SK-N-SH (cell line): Measurements from ENCODE around the gene ITPA. TPM values are rescaled to one million over a fixed set of nuclear protein-coding genes. Genes with fewer than 3 reads are reported as not detected.

Experiments used
- CTCF ChIA-PET: fragments of 300-600, 350-600 bp; formaldehyde crosslinking; extraction: SDS; loops from one replicate; lab custom pipeline; 2021; lab: Yijun Ruan, JAX
- POLR2A ChIA-PET: fragments of 350-600 bp; sonication (Branson Sonifier 250); formaldehyde crosslinking; extraction: SDS; loops from one replicate; lab custom pipeline; 2020; ENCODE audit warnings: antibody characterized with exemption, inconsistent platforms; lab: Yijun Ruan, JAX
- DNase-seq: peaks from one replicate; pipeline ENCODE4 v3.0.0; 2012
- H2AFZ ChIP-seq: fragments of 200-600 bp; sonication (generic); 2 replicates; pipeline ENCODE4 v1.8.1; 2016; ENCODE audit warnings: antibody characterized with exemption, mild to moderate bottlenecking, low read depth
- H3F3A ChIP-seq: fragments of 200-600 bp; sonication (generic); replicated peaks from 2 replicates; pipeline ENCODE3; 2016; ENCODE audit warnings: antibody characterized with exemption, mild to moderate bottlenecking; ENCODE audit not compliant: insufficient read depth
- H3K27ac ChIP-seq, 2 experiments: fragments of 200-500 bp in 1 of 2; fragments of 200-600 bp in 1 of 2; sonication (Bioruptor generic) in 1 of 2; sonication (generic), shearing (Covaris generic) in 1 of 2; 2 replicates each; pipeline versions ENCODE4 v1.5.1 to v1.6.1; 2014 to 2016; ENCODE audit warnings: low read depth in 2 of 2, inconsistent platforms in 1 of 2, low read length in 1 of 2, mild to moderate bottlenecking in 1 of 2, mixed read lengths in 1 of 2
- H3K27me3 ChIP-seq: fragments of 200-600 bp; sonication (generic), shearing (Covaris generic); 2 replicates; pipeline ENCODE4 v1.6.1; 2016; ENCODE audit warnings: mixed run types; ENCODE audit not compliant: insufficient read depth
- H3K36me3 ChIP-seq, 2 experiments: fragments of 200-500 bp in 1 of 2; fragments of 200-600 bp in 1 of 2; sonication (Bioruptor generic) in 1 of 2; sonication (generic) in 1 of 2; replicated peaks in 1 of 2; 2 replicates each; pipeline versions ENCODE3 to v1.5.1; 2014 to 2016; ENCODE audit warnings: low read length in 1 of 2, mild to moderate bottlenecking in 1 of 2; ENCODE audit not compliant: insufficient read depth in 2 of 2, control insufficient read depth in 1 of 2
- H3K4me1 ChIP-seq, 2 experiments: fragments of 200-500 bp in 1 of 2; fragments of 200-600 bp in 1 of 2; sonication (Bioruptor generic) in 1 of 2; sonication (generic), shearing (Covaris generic) in 1 of 2; 2 replicates each; pipeline versions ENCODE4 v1.5.1 to v1.6.1; 2014 to 2016; ENCODE audit warnings: low read depth in 1 of 2, low read length in 1 of 2, mixed run types in 1 of 2; ENCODE audit not compliant: insufficient read depth in 2 of 2, control insufficient read depth in 1 of 2
- H3K4me2 ChIP-seq: fragments of 200-600 bp; sonication (generic), shearing (Covaris generic); 2 replicates; pipeline ENCODE4 v1.6.1; 2017; ENCODE audit warnings: mixed run types
- H3K4me3 ChIP-seq, 2 experiments: fragments of 200-500 bp in 1 of 2; fragments of 200-600 bp in 1 of 2; sonication (Bioruptor generic) in 1 of 2; sonication (generic), shearing (Covaris generic) in 1 of 2; 2 replicates each; pipeline versions ENCODE4 v1.5.1 to v1.8.1; 2014 to 2016; ENCODE audit warnings: low read depth in 2 of 2, inconsistent platforms in 1 of 2, low read length in 1 of 2, mild to moderate bottlenecking in 1 of 2, mixed read lengths in 1 of 2, moderate library complexity in 1 of 2
- H3K79me2 ChIP-seq: fragments of 200-600 bp; sonication (generic); 2 replicates; pipeline ENCODE4 v1.8.1; 2017; ENCODE audit warnings: mild to moderate bottlenecking; ENCODE audit not compliant: insufficient read depth
- H3K9ac ChIP-seq: fragments of 200-600 bp; sonication (generic); 2 replicates; pipeline ENCODE4 v1.6.1; 2017; ENCODE audit warnings: mixed run types
- H3K9me2 ChIP-seq: fragments of 200-600 bp; sonication (generic); 2 replicates; pipeline ENCODE4 v1.6.1; 2017; ENCODE audit warnings: mixed run types
- H3K9me3 ChIP-seq: fragments of 200-600 bp; sonication (generic); 2 replicates; pipeline ENCODE4 v1.6.1; 2017; ENCODE audit warnings: mixed run types, mild to moderate bottlenecking, moderate library complexity
- H4K20me1 ChIP-seq: fragments of 200-600 bp; sonication (generic); 2 replicates; pipeline ENCODE4 v1.6.1; 2017; ENCODE audit warnings: mild to moderate bottlenecking, mixed run types; ENCODE audit not compliant: insufficient read depth
- ELF1 ChIP-seq: IDR thresholded peaks from 2 replicates; pipeline ENCODE4 v1.4.0; 2012
- EP300 ChIP-seq, 2 experiments: IDR thresholded peaks; 2 replicates each; pipeline versions ENCODE4 v1.4.0 to v1.6.1; 2012; ENCODE audit warnings: borderline replicate concordance in 1 of 2, low read depth in 1 of 2, low read length in 1 of 2
- FOSL2 ChIP-seq: IDR thresholded peaks from 2 replicates; pipeline ENCODE4 v1.4.0; 2012; ENCODE audit warnings: low read depth, mild to moderate bottlenecking, moderate library complexity, borderline replicate concordance
- FOXM1 ChIP-seq: IDR thresholded peaks from 2 replicates; pipeline ENCODE4 v1.4.0; 2012; ENCODE audit warnings: low read depth, mild to moderate bottlenecking
- GATA2 ChIP-seq: sonication (generic); formaldehyde crosslinking; IDR thresholded peaks from 2 replicates; pipeline ENCODE4 v1.5.0; 2020; ENCODE audit warnings: mild to moderate bottlenecking, missing genetic modification reagents
- MEF2A ChIP-seq: IDR thresholded peaks from 2 replicates; pipeline ENCODE4 v1.4.0; 2012; ENCODE audit warnings: low read depth, borderline replicate concordance
- NFIC ChIP-seq: IDR thresholded peaks from 2 replicates; pipeline ENCODE4 v1.4.0; 2012; ENCODE audit warnings: borderline replicate concordance
- NRF1 ChIP-seq: IDR thresholded peaks from 2 replicates; pipeline ENCODE4 v1.6.1; 2012; ENCODE audit warnings: low read depth, mild to moderate bottlenecking, low read length
- POLR2AphosphoS5 ChIP-seq: IDR thresholded peaks from 2 replicates; pipeline ENCODE4 v1.6.1; 2012; ENCODE audit warnings: low read depth, low read length
- RXRA ChIP-seq: IDR thresholded peaks from 2 replicates; pipeline ENCODE4 v1.4.0; 2012; ENCODE audit warnings: low read depth, mild to moderate bottlenecking, borderline replicate concordance
- SIN3A ChIP-seq: IDR thresholded peaks from 2 replicates; pipeline ENCODE4 v1.6.1; 2012; ENCODE audit warnings: low read depth, mild to moderate bottlenecking, low read length, moderate library complexity, borderline replicate concordance
- TAF1 ChIP-seq: IDR thresholded peaks from 2 replicates; pipeline ENCODE4 v1.6.1; 2012; ENCODE audit warnings: low read depth, mild to moderate bottlenecking, low read length, moderate library complexity, borderline replicate concordance
- YY1 ChIP-seq: IDR thresholded peaks from 2 replicates; pipeline ENCODE4 v1.4.0; 2012; ENCODE audit warnings: low read depth, mild to moderate bottlenecking
- WGBS: methylation state at CpG from one replicate; pipeline ENCODE4 v1.1.6; 2017; ENCODE audit warnings: low lambda C conversion rate; 5-methylcytosine and 5-hydroxymethylcytosine counted together
- polyA plus RNA-seq, 3 experiments: library from polyadenylated mRNA; depleted of rRNA; stranded (reverse); fragments of >200 nt; gene quantifications; 2 replicates each; pipeline ENCODE4 v1.2.3, GENCODE V29; 2012
- TF ChIP-seq, protein P1 (sequence below): IDR thresholded peaks from 2 replicates; pipeline ENCODE4 v1.4.0; 2012; ENCODE audit warnings: low read depth, borderline replicate concordance
- TF ChIP-seq, protein P2 (sequence below): IDR thresholded peaks from 2 replicates; pipeline ENCODE4; 2012
- TF ChIP-seq, protein P3 (sequence below): fragments of 150-350 bp; IDR thresholded peaks from 2 replicates; pipeline ENCODE4 v1.6.1; 2017; ENCODE audit warnings: antibody characterized with exemption, low read length, low read depth, borderline replicate concordance
- TF ChIP-seq, protein P4 (sequence below): fragments of 150-350 bp; IDR thresholded peaks from 2 replicates; pipeline ENCODE4 v1.6.1; 2016; ENCODE audit warnings: mild to moderate bottlenecking, low read depth, low read length
- TF ChIP-seq, protein P5 (sequence below): IDR thresholded peaks from 2 replicates; pipeline ENCODE4 v1.6.1; 2012; ENCODE audit warnings: mild to moderate bottlenecking, low read depth, low read length, moderate library complexity

Gene ITPA
- polyA plus RNA-seq, 1 of the 3 experiments (the other 2 are of a cell fraction), result 66.7 TPM

GRCh38 chr20:3255728-3256127, 46.4 kb downstream of the ITPA start:
- H3K36me3 ChIP-seq, result peaks cover 8 to 55% of the 10 kb centered on the region in 2 experiments
- ChIA-PET CTCF (interaction anchor here (1.0 kb wide), 1 partner anchor 26 kb away, joined by 3 read pairs; no protein-coding TSS in a partner anchor), POLR2A (interaction anchor here (1.2 kb wide), 1 partner anchor 26 kb away, joined by 3 read pairs; no protein-coding TSS in a partner anchor)
- H3K79me2 ChIP-seq, result no peaks in the 10 kb centered on the region
- H2AFZ ChIP-seq, result no peak overlapping the region
- no peak overlapping the region for H3K4me2 ChIP-seq
- H3K27me3 ChIP-seq, result no peaks in the 10 kb centered on the region
- H3K9me3 ChIP-seq, result no peaks in the 10 kb centered on the region
- H3K9ac ChIP-seq, result no peak overlapping the region
- no CpG with 5 or more reads among the region's 5 CpGs for WGBS
- no peaks in the 10 kb centered on the region for H3K9me2 ChIP-seq
- no peaks in the 10 kb centered on the region for H3K4me1 ChIP-seq
- H3K4me3 ChIP-seq, result no peak overlapping the region
- DNase-seq, result no peak
- H3F3A ChIP-seq, result no peaks in the 10 kb centered on the region
- H4K20me1 ChIP-seq, result no peaks in the 10 kb centered on the region
- TF ChIP-seq, protein P1, sequence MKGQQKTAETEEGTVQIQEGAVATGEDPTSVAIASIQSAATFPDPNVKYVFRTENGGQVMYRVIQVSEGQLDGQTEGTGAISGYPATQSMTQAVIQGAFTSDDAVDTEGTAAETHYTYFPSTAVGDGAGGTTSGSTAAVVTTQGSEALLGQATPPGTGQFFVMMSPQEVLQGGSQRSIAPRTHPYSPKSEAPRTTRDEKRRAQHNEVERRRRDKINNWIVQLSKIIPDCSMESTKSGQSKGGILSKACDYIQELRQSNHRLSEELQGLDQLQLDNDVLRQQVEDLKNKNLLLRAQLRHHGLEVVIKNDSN, result no peak
- TF ChIP-seq, protein P2, sequence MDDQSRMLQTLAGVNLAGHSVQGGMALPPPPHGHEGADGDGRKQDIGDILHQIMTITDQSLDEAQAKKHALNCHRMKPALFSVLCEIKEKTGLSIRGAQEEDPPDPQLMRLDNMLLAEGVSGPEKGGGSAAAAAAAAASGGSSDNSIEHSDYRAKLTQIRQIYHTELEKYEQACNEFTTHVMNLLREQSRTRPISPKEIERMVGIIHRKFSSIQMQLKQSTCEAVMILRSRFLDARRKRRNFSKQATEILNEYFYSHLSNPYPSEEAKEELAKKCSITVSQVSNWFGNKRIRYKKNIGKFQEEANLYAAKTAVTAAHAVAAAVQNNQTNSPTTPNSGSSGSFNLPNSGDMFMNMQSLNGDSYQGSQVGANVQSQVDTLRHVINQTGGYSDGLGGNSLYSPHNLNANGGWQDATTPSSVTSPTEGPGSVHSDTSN, result no peak
- TF ChIP-seq, protein P3, sequence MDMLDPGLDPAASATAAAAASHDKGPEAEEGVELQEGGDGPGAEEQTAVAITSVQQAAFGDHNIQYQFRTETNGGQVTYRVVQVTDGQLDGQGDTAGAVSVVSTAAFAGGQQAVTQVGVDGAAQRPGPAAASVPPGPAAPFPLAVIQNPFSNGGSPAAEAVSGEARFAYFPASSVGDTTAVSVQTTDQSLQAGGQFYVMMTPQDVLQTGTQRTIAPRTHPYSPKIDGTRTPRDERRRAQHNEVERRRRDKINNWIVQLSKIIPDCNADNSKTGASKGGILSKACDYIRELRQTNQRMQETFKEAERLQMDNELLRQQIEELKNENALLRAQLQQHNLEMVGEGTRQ, result no peak
- TF ChIP-seq, protein P4, sequence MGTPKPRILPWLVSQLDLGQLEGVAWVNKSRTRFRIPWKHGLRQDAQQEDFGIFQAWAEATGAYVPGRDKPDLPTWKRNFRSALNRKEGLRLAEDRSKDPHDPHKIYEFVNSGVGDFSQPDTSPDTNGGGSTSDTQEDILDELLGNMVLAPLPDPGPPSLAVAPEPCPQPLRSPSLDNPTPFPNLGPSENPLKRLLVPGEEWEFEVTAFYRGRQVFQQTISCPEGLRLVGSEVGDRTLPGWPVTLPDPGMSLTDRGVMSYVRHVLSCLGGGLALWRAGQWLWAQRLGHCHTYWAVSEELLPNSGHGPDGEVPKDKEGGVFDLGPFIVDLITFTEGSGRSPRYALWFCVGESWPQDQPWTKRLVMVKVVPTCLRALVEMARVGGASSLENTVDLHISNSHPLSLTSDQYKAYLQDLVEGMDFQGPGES, result no peak
- TF ChIP-seq NRF1 (no peak), SIN3A (no peak), POLR2AphosphoS5 (no peak), RXRA (no peak), FOXM1 (no peak), NFIC (no peak), MEF2A (no peak), YY1 (no peak), FOSL2 (no peak), ELF1 (no peak), TAF1 (no peak), GATA2 (no peak), EP300 (IDR thresholded peaks at IDR 0.05; ENCODE audit: borderline replicate concordance in 1 of 2, low read depth in 1 of 2, low read length in 1 of 2) (no peak)
- TF ChIP-seq, protein P5, sequence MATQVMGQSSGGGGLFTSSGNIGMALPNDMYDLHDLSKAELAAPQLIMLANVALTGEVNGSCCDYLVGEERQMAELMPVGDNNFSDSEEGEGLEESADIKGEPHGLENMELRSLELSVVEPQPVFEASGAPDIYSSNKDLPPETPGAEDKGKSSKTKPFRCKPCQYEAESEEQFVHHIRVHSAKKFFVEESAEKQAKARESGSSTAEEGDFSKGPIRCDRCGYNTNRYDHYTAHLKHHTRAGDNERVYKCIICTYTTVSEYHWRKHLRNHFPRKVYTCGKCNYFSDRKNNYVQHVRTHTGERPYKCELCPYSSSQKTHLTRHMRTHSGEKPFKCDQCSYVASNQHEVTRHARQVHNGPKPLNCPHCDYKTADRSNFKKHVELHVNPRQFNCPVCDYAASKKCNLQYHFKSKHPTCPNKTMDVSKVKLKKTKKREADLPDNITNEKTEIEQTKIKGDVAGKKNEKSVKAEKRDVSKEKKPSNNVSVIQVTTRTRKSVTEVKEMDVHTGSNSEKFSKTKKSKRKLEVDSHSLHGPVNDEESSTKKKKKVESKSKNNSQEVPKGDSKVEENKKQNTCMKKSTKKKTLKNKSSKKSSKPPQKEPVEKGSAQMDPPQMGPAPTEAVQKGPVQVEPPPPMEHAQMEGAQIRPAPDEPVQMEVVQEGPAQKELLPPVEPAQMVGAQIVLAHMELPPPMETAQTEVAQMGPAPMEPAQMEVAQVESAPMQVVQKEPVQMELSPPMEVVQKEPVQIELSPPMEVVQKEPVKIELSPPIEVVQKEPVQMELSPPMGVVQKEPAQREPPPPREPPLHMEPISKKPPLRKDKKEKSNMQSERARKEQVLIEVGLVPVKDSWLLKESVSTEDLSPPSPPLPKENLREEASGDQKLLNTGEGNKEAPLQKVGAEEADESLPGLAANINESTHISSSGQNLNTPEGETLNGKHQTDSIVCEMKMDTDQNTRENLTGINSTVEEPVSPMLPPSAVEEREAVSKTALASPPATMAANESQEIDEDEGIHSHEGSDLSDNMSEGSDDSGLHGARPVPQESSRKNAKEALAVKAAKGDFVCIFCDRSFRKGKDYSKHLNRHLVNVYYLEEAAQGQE, result no peak
- H3K27ac ChIP-seq, result no peak overlapping the region
